Pancreas (tissue), 10 donors: ENCODE data around the gene CCDC39. TPM values are rescaled to one million over a fixed set of nuclear protein-coding genes. Genes with fewer than 3 reads are reported as not detected.
"Not testable (repeated sequence)": the region's sequence is repeated elsewhere in the genome, so short reads cannot be mapped to it uniquely, and the experiment has no call there.

Source experiments
- ATAC-seq, 4 donors: fragments of 200-7000 bp; cut with Tn5 transposase; one replicate each; pipeline versions ENCODE4 v1.8.0 to v1.9.1; 2020; ENCODE audit warnings: mild to moderate bottlenecking in 4 of 4, moderate library complexity in 4 of 4
- DNase-seq, 6 donors: peaks; one replicate each; pipeline ENCODE4 v3.0.0-alpha.2; 2020
- FAIRE-seq: peaks from 2 replicates; lab custom pipeline; 2012; peaks lifted over from hg19 to GRCh38; lab: Jason Lieb, UNC
- H3K27ac ChIP-seq, 4 donors: fragments of 200-600 bp; sonication (generic); 1 replicate in 3 of 4; 2 replicates in 1 of 4; pipeline versions ENCODE4 v1.5.0 to v1.8.0; 2020
- H3K27me3 ChIP-seq, 4 donors: fragments of 200-600 bp; one replicate each; pipeline ENCODE4 v1.8.0; 2021
- H3K36me3 ChIP-seq, 3 donors: fragments of 200-600 bp; sonication (generic) in 1 of 3; one replicate each; pipeline versions ENCODE4 v1.5.0 to v1.8.0; 2020 to 2021
- H3K4me1 ChIP-seq, 3 donors: fragments of 200-600 bp; one replicate each; pipeline ENCODE4 v1.8.0; 2021
- H3K4me3 ChIP-seq, 4 donors: fragments of 200-600 bp; sonication (generic) in 2 of 4; one replicate each; pipeline versions ENCODE4 v1.5.0 to v1.8.0; 2020 to 2021
- H3K9me3 ChIP-seq, 4 donors: fragments of 200-600 bp; one replicate each; pipeline ENCODE4 v1.8.0; 2021
- CTCF ChIP-seq, 4 donors: fragments of 200-600 bp; sonication (generic) in 3 of 4; IDR thresholded peaks; one replicate each; pipeline versions ENCODE4 v1.5.0 to v1.8.0; 2021; ENCODE audit warnings: antibody characterized with exemption in 4 of 4
- WGBS, 2 donors: extraction: QIAGEN DNeasy Blood & Tissue Kit; methylation state at CpG; one replicate each; pipeline ENCODE4 v1.1.7; 2013; 5-methylcytosine and 5-hydroxymethylcytosine counted together
- intact Hi-C, 3 donors: fragments of 100-400 bp; cut with DNase I; formaldehyde crosslinking; loops; one replicate each; pipeline versions ENCODE4 v1.11.1 to v1.14.2; 2022
- polyA plus RNA-seq, 2 donors: library from polyadenylated mRNA; stranded (reverse); fragments of 200-250 nt; gene quantifications; one replicate each; pipeline ENCODE4 v1.2.3, GENCODE V29; 2013
- total RNA-seq, 6 donors: library from RNA; stranded (reverse); fragmentation: NEBNext Ultra II Directional in 4 of 6; extraction: Animal tissue kit (Norgen Biotek cat#: 25700) in 4 of 6; gene quantifications; one replicate each; pipeline versions ENCODE4 v1.2.1 to v1.2.4, GENCODE V29; 2021 to 2023
- donor health status: healthy with polysubstance abuse.
- donor health status: DM: no; HTN: no; CAD: no; lungs with moderate emphysema.
- donor health status: DM: no; HTN: no; CAD: no.
- donor health status: control.
- donor health status: control.
- donor health status: Bipolar disorder and iron deficiency.
- donor health status: DM: yes; HTN: yes; CAD: no.
- donor health status: DM: no; HTN: no; CAD: no.
- donor health status: DM: no; HTN: no; CAD: no.
- donor health status: DM: yes; HTN: yes; CAD: no.

The CCDC39 gene
- total and polyA plus RNA-seq, 8 donors: 0.09 to 0.16 TPM; not detected in 6

- no peak overlapping the region for H3K27ac ChIP-seq
- intact Hi-C loops: no loop called here
- no peak overlapping the region for H3K4me3 ChIP-seq
- no peaks in the 10 kb centered on the region for H3K36me3 ChIP-seq
- DNase-seq: no peak
- H3K9me3 ChIP-seq: no peaks in the 10 kb centered on the region
- no peaks in the 10 kb centered on the region for H3K27me3 ChIP-seq
- TF ChIP-seq CTCF (IDR thresholded peaks at IDR 0.05): no peak
- WGBS, 2 donors: 47 to 50% methylated on average over 2 of the region's 2 CpGs
- no peaks in the 10 kb centered on the region for H3K4me1 ChIP-seq
- FAIRE-seq: no peak
- peak in 1 of 4 donors; percentile 54 for ATAC-seq
These were observed 59.6 kb downstream of the CCDC39 start for GRCh38 chr3:180619723-180620122.

GRCh38 chr3:180618563-180618962 lies 60.7 kb downstream of the CCDC39 start:
- H3K4me1 ChIP-seq, H3K36me3 ChIP-seq, DNase-seq, FAIRE-seq, ATAC-seq, H3K9me3 ChIP-seq, H3K4me3 ChIP-seq, intact Hi-C loops, H3K27me3 ChIP-seq, H3K27ac ChIP-seq: not testable (repeated sequence)
- 92 to 96% methylated on average over 2 of the region's 2 CpGs for WGBS, 2 donors

- no peaks in the 10 kb centered on the region for H3K36me3 ChIP-seq
- WGBS, 2 donors: 93 to 97% methylated on average over 2 of the region's 2 CpGs
- intact Hi-C loops: no loop called here
- H3K4me1 ChIP-seq: no peaks in the 10 kb centered on the region
- no peak for TF ChIP-seq CTCF (IDR thresholded peaks at IDR 0.05)
- H3K4me3 ChIP-seq: no peak overlapping the region
- H3K27ac ChIP-seq: no peak overlapping the region
- FAIRE-seq: peak; percentile 13
- no peaks in the 10 kb centered on the region for H3K9me3 ChIP-seq
- DNase-seq: no peak
- H3K27me3 ChIP-seq: no peaks in the 10 kb centered on the region
- no peak for ATAC-seq
These were observed 62.2 kb downstream of the CCDC39 start for GRCh38 chr3:180617049-180617448.

- no peak overlapping the region for H3K27ac ChIP-seq
- no peak overlapping the region for H3K4me3 ChIP-seq
- ATAC-seq (peak in 1 of 4 donors; percentile 55), FAIRE-seq (no peak), DNase-seq (no peak)
- no peaks in the 10 kb centered on the region for H3K27me3 ChIP-seq
- 46 to 57% methylated on average over 3 of the region's 3 CpGs for WGBS, 2 donors
- H3K36me3 ChIP-seq: peaks cover 0 to 6% (median 0%) of the 10 kb centered on the region in 3 donors
- no peaks in the 10 kb centered on the region for H3K4me1 ChIP-seq
- no peaks in the 10 kb centered on the region for H3K9me3 ChIP-seq
- intact Hi-C loops: no loop called here
- TF ChIP-seq CTCF (IDR thresholded peaks at IDR 0.05): no peak
These were observed 63.3 kb downstream of the CCDC39 start for GRCh38 chr3:180615954-180616353.

- WGBS, 2 donors: 91 to 94% methylated on average over 5 of the region's 5 CpGs
- DNase-seq (no peak), FAIRE-seq (no peak)
These were observed 66.9 kb downstream of the CCDC39 start for GRCh38 chr3:180612364-180612763.

More at GRCh38 chr3:180612364-180612763, 66.9 kb downstream of the CCDC39 start:
- Histone ChIP-seq H3K4me1 (no peaks in the 10 kb centered on the region), H3K27ac (no peak overlapping the region), H3K27me3 (no peaks in the 10 kb centered on the region), H3K9me3 (no peaks in the 10 kb centered on the region), H3K4me3 (no peak overlapping the region), H3K36me3 (peaks cover 0 to 35% (median 25%) of the 10 kb centered on the region in 3 donors)
- no peak for TF ChIP-seq CTCF (IDR thresholded peaks at IDR 0.05)
- ATAC-seq: no peak
- intact Hi-C loops: no loop called here
